DMS153 (cell line): ENCODE measurements around the gene MEG3.
A peak's percentile ranks its signal among the peaks of the same experiment; 100 is the strongest.

Source experiments
- DNase-seq: peaks from one replicate; lab custom pipeline; 2025; lab: John Stamatoyannopoulos, UW

Gene MEG3

DNA sequence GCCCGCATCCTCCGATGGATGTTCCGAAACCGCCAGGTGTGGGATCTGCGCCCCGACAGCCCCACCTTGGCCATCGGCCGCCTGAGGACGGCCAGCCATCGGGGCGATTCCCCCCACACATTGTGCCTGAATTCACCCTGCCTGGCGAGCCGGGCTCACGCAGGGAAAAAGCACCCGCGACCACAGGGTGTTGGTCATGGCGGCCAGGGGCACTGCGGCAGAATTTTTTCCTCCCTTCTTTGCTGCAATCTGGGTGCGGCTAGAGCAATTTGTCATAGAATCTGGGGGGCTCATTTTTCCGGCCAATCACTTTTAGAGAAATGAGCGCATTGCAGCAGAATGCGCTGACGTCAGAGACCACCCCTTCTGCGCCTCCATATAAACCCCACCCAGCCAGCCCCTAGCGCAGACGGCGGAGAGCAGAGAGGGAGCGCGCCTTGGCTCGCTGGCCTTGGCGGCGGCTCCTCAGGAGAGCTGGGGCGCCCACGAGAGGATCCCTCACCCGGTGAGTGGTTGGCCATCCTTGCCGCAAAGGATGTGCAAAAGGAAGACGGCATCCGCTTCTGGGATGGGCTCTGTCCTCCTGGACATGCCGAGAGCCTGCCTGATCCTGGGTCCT lies at the start of gene MEG3:
Gene MEG3, plus strand, starts transcription at position 406 of the 619 bp plus-strand sequence.
- DNase-seq, result no peak

DNA sequence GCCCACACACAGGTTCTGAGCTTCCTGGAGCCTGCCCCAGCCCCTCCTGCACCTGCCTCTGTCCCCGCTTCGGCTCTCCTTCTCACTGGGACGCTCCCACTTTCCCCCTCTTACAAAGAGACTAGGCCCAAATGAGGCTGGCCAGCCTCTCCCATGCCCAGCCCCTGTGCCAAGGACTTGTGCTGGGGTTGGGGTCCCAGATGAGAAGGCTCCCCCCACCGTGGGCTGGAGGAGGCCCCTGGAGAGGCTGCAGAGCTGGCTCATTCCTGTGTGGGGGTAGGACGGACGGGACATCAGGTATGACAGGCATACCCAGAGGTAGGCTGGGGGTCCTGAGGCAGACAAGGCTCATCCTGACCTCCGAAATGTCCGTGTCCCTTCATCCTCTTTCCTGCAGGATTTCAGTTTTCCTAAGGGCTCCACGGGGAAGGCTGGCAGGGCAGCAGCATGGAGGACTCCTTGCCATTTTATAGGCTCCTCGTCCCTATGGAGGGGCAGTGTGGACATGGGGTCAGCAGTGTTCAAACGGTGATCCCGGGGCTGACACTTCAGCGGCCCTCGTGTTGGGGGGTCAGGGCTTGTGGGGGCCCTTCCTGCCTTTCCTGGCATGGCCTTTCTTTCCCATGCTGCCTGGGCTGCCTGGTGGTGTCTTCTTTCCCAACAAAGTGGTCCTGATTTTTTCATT lies 49.1 kb upstream of the MEG3 start:
- no peak for DNase-seq

DNA sequence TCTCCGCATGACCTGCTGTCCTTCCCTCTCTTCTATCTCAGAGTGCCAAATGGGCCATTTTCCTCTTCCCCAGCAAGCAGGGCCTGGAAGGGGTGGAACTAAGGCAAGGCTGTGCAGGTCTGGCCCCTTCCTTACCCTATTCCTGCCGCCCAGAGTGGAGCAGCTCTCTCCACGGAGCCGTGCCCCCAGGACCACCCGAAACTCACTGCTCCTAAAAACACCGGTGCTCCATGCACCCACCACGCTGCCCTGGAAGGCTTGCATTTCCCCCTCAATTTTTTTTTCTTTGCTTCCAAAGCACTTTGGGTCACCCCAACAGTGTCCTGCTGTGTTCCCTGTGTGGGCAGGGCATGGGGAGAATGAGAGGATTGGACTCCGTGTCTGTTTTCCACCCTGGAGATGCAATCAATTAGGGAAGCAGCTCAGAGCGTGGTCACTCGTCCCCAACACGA lies 48.5 kb upstream of the MEG3 start:
- DNase-seq, result no peak

DNA sequence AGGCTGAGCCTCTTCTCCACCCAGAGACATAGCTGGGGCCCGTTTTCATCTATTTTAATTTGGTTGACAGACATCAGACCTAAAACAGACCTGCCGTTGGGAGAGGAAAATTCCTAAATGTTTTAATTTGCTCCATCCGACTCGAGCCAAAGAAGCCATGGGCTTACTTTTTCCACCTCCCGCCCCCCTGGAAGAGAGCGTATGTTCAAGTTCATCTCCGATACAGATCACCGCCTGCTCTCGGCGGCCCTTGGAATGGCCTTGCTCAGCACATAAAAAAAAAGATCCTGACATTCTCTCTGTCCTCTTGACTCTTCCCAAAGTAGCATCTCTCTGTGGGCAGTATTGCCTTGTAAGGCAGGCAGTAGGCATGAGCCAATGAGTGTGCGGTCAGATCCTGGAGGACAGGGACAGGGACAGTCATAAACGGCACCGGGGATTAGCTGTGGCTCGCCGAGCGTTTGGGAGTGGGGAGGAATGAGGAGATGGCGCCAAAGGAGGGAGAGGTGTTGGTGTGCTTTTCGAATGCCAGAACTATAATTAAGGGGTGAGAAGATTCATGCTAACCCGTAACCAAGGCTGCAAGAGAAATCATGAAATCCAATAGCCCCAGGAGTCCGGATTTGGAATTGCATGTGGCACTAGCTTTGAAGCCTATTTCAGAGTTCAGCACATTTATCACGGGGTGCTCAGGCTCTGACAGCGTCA lies 47.9 kb upstream of the MEG3 start:
- no peak for DNase-seq

DNA sequence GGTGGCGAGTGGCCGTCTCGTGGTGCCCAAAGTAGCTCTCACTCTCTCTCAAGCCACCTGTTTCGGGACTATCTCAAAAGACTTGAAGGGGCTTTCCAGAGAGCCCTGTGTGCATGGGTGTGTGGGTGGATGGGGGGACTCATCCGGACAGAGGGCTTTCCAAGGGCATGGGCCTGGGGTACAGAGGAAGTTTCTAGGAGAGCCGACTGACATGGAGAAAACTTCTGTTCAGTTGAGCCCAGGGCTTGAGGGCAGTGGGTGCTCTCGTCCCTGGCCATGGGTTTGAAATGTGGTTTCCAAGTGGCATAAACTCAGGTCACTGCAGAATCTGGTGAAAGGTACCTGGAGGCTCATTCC lies 47.4 kb upstream of the MEG3 start:
- no peak for DNase-seq

DNA sequence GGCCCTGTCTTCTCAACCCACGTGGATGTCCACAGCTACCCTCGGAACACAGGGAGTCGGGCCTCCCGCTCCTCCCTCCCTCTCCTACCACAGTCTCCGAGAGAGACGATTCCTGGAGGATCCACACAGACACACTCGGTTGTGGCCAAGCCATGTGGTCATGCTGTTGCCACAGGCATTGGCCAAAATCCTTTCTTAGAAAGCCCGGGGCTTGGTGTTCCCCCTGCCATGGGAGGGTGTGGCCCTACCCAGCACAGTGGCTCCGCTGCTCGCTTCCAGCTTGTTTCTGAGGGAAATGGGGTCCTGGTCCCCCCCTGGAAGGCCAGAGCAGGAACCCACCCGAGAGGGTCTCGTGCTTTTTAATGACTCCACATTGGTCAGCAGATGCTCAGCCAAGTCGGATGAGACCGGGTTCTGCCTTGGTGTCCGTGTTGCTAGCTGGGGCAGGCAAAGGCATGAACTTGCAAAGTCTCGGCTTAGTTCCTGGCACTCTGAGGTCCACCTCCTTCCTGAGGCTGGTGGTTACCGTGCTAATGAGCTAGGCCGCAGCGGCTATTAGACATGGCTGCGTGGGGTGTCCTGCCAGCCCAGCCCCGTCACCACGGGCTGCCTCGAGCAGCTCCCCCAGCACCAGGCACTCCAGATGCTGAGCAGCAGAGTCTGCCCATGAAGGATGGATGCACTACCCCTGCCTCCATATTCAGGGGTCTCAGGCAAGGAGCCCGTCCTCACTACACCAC lies 46.8 kb upstream of the MEG3 start:
- no peak for DNase-seq

DNA sequence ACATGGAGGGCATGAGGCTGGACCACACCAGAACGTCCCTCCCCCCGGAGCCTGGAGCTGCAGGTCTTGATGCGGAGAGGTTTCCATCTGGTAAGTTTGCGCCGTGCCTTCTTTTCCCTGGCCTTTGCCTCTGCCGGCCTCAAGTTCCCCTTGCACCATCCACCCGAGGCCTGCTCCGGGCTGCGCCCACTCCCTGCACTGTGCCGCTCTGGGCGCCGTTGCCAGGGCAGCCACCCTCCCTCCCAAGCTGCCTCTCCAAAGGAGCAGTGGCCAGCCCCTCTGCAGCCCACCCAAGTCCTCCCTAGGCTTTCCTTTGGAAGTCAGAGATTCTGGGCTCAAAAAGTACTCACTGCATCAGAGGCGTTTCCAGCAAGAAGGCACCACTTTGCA lies 46.2 kb upstream of the MEG3 start:
- no peak for DNase-seq

DNA sequence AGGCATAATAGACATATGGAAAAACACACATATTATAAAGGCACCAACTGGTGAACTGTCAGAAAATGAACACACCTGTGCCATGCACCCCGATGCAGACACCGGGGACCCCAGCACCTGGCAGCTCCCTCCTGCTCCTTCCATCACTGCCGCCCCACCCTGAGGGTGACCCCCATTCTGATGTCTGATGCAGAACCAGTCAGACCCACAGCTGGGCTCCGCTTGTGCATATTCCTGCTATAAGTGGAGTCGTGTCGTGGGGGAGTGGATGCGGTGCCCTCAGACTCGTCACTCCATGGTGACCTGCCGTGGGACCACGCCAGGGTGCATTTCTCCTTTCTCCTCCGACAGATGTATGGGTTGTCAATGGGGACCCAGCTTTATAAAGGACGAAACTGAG lies 45.7 kb upstream of the MEG3 start:
- DNase-seq, result no peak

DNA sequence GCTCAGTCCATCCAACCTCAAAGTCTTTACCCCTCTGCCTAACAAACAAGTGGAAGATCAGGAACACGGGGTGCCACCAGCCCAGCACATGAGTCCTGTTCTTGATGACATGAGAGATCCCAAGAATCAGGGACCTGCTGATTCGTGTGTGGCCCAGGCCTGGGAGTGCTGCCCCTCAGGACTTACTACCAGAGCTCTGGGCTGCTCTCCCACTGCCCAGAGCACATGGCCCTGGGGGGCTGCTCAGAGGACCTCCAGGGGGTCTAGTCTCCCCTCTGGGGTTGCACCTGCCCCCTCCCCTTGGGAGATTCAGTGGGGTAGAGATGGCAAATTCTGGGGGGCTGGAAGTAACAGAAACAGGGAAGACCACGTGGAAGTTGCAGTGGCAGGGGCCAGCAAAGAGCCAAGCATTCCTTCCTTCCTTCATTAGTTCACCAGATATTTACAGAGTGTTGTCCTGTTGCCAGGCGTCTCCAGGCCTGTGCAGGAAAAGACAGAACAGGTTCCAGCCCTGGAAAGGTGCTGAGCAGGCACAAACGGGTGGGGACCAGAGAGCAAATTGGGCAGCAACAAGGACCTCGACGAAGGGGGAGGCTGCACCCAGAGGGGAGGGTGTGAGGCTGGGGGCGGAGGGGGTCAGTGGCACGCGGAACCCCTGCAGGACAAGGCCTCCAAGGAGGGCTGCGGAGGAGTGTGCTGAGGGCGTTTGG lies 45.1 kb upstream of the MEG3 start:
- DNase-seq, result no peak

DNA sequence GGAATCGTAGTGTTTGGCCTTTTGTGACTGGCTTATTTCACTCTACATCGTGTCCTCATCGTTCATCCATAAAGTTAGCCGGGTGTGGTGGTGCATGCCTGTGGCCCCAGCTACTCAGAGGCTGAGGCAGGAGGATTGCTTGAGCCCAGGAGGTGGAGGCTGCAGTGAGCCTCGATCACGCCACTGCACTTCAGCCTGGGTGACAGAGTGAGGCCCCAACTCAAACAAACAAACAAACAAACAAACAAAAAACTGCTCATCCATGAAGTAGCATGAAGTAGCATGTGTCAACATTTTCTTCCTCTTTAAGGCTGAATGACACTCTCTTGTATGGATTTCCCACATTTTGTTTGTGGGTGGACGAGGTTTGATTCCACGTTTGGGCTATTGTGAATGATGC lies 44.0 kb upstream of the MEG3 start:
- no peak for DNase-seq

DNA sequence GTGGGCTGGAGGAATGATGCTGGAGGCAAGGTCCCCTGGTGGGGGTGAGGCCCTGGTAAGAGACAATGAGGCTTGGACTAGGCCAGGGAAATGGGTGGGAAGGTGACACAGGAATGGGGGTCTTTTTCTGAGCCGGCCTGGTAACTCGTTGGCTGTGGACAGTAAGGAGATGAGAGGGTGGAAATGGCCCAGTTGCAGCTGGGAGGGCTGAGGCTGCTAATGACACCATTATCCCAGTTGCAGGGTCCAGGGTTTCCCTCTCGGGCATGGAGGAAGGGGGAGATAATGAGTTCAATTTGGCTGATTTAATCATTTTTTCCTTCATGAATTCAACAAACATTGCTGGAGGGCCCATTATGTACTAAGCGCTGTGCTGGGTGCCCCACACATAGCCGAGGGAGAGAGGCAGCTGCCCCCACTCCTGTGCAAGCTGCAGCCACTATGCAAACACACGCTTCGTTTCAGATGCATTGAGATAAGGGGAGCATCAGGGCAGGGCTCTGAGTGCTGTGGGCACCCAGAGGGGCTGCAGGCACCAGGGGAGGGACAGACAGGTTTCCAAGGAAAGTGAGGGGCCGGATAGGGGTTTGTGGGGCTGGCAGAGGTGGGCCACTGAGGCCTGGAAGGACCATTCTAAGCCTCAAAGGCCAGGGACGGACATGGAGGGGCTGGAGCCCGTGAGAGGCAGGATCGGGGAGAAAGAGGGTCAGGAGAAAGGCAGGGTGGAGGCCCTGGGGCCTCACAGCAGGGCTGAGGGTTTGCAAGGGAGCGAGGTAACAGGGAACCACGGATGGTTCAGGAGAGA lies 43.2 kb upstream of the MEG3 start:
- DNase-seq, result no peak

DNA sequence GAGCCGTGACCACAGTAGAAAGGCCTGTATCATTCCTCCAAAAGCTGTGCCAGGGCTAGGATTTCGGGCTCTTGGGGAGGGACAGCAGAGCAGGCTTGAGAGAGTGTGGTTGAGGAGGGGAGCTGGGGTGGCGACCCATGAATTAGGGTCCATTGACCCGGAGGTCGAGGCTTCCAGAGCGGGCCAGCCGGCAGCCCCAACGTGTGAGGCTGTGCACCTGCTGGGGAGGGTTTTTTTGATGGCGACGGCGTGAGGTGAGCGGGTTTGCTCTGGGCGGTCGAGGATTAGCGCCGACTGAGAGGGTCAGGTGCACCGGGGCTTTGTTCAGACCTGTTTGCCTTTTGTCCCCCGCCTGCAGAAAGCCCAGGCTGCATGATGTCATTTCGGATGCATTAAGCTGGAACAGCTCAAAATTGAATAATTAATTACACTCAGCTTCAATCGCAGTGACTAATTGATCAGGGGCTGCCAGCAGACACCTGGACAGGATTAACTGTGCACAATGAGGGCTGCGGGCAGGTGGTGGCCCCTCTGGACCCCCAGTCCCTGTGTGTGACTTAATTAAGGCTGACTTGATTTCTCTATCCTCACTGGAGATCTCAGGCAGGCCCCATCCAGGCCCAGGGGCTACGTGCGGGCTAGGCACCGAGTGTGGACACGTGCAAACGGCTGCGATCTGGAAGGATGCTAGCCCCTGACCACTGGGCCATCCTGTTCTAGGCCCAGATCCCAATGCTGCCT lies 42.1 kb upstream of the MEG3 start:
- peak; percentile 59 for DNase-seq

DNA sequence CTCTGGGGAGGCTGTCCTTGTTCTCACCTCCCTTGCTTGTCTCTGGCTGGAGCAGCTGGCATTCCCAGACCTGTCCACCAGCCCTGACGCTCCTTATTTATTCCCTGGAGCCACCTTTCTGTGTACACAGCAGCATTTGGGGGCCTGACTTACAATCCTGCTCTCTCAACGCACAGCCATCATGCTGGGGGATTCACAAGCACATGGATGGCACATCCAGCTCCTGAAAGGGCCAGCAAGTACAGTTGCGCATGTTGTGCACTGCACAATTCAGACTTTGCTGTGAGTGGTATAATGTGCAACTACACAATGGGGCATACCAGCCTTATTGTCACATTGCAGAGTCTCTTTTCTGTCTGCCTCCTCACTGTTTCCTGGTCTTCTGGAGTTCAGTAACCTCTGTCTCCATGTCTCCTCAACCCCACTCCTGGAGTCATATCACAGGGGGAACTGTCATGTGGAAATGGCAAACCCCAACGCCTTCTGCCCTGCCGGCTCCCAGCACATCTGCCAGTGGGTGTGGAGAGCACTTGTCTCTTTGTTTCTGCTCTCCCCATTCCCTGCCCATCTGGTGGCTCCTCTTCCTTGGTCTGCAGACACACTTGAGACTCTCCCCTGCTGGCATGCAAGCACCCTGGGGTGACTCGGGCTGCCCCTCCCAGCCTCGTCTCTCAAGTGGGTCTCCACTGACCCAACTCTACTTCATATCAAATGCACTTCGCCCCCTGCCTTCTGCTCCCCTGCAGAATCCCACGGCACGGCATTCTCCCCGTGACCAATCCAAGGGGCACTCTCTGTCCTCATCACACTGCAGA lies 41.2 kb upstream of the MEG3 start:
- DNase-seq, result no peak

DNA sequence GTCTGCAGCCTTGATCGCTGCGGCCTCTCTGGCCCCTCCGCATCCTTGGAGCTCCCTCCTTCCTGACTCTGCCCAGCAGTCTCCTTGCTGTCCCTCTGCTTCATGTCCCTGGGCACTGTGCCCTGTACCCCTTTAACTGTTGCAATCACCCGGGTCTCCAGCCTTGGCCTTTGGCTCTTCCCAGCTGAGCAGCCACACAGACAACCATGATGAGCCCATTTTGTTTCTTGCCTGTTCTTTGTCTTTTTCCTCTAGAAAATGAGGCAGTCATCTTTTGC lies 40.6 kb upstream of the MEG3 start:
- no peak for DNase-seq

DNA sequence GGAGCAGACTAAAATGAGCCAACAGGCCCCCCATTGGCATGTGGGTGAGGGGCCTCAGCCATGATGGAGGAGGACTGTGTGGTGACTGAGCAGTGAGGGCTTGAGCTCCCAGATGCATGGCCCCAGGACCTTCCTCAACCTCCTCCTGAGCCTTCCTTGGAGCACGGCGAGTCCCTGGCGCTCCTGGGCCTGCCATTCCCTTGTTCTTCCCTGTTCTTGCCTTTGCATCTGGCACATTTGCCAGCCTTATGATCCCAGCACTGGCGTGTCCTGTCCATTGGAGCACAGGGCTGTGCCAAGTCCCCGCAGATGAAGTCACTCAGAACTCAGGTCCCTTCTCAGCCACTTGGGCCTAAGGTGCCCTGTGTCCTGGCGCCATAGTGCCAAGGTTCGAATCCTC lies 40.3 kb upstream of the MEG3 start:
- no peak for DNase-seq

DNA sequence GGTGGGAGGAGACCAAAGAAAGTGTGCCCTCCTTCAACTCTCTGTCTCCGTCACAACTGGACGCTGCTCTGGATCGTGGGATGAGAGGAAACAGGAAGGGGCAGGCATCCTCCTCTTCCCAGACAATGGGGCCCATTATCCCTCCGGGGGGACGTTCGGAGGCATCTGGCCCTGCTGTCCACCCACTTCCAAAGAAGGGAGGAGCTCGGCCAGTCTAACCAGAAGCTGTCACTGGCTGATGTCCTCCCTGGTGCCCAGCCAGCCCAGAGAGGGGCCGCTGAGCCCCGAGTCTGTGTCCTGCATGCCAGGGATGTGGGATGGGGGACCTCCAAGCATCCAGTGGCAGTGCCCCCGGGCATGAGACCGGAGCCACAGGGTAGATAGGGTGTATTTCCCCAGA lies 39.8 kb upstream of the MEG3 start:
- DNase-seq, result no peak

DNA sequence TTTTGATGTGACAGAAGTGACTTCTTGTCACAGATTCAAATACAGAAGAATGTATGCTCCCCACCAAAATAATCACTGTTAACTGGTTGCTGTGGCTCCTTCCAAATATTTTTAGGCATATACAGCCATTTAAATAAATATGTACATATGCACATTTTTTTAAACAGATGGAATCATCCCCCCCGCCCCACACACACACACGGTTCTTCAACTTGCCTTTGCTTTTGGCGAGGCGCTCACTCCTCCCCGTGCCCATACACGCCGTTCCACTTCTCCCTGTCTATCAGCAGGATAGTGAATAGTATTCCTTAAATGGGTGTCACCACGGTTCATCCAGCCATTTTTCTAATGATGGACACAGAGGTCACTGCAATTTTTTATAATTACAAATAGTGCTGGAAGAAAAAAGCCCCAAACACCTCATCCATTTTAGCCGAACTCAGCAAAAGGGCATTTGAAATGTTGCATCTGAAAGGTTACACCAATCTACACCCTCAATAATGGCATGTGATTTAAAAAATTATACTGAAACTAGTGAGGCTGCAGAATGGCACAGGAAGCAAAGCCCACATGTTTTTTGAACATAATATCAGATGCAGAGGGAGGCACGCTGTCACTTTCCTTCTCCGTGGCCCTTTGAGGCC lies 39.2 kb upstream of the MEG3 start:
- no peak for DNase-seq

DNA sequence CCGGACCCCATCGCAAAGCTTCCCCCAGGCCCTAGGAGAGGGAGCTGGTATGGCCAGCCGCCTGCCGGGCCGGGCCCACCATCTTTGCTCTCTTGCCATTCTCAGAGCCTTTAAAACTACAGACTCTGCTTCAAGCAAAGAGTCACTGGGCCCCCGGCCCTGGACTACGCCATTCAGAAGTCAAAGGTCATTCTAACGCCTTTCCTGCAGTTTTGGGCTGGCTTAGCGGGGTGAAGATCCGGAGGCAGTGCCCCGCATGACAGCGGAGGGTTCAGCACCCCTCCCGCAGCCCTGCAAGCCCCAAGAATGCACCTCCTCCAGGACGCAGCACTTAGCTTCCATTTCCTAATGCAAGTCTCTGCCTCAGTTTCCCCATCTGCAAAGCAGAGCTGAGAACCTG lies 38.3 kb upstream of the MEG3 start:
- no peak for DNase-seq

DNA sequence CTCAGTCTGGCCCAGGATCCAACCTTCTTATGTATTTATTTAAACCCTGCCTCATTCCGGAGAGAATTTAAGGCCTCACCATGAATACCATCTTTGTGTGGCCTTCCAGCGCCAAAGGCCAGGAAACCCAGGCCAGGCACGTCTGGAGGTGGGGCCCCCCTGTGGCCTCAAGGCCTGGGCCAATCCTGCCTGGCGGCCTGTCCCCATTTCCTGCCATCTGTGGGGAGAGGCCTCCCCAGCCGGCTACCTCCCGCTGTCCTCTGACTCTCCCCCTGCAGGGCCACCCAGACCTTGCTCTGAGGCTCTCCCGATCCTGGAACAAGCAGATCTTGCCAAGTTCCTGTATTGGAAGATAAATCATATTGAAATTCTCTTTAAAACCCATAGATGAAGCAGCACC lies 37.4 kb upstream of the MEG3 start:
- no peak for DNase-seq

DNA sequence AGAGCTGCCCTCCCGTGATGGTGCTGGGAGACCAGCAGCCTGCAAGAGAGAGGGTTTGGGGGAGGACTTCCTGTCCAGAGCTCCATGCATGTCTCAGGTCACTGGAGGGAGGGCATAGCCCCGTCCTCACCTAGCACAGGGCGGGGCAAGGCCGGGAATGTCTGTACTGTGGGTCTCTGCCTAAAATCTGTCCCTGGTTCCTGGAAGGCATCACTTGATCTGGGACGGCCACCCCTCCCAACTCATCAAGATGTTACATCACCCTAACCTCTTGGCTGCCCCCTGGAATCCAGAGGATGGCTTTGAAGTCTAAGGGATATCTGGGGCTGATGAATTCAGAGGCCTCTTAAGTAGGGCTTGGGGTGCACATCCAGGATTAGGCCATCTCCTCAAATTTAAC lies 37.0 kb upstream of the MEG3 start:
- no peak for DNase-seq
